Panc1 (cell line): ENCODE results near the gene LAIR1.

Experiments
- POLR2AphosphoS5 ChIP-seq: IDR thresholded peaks from 2 replicates; pipeline ENCODE4 v1.6.1; 2012; ENCODE audit warnings: mild to moderate bottlenecking, low read depth, low read length, moderate library complexity
- TF ChIP-seq, protein P1 (sequence below), 2 experiments: IDR thresholded peaks; 2 replicates each; pipeline ENCODE4 v1.6.1; 2011 to 2012; ENCODE audit warnings: low read depth in 2 of 2, control low read depth in 1 of 2, low read length in 1 of 2, mild to moderate bottlenecking in 1 of 2, moderate library complexity in 1 of 2; ENCODE audit not compliant: insufficient read depth in 1 of 2
- TF ChIP-seq, protein P2 (sequence below): fragments of 450-650 bp; IDR thresholded peaks from 2 replicates; pipeline ENCODE4 v1.5.1; 2017; ENCODE audit warnings: mild to moderate bottlenecking

- TF ChIP-seq, protein P1, sequence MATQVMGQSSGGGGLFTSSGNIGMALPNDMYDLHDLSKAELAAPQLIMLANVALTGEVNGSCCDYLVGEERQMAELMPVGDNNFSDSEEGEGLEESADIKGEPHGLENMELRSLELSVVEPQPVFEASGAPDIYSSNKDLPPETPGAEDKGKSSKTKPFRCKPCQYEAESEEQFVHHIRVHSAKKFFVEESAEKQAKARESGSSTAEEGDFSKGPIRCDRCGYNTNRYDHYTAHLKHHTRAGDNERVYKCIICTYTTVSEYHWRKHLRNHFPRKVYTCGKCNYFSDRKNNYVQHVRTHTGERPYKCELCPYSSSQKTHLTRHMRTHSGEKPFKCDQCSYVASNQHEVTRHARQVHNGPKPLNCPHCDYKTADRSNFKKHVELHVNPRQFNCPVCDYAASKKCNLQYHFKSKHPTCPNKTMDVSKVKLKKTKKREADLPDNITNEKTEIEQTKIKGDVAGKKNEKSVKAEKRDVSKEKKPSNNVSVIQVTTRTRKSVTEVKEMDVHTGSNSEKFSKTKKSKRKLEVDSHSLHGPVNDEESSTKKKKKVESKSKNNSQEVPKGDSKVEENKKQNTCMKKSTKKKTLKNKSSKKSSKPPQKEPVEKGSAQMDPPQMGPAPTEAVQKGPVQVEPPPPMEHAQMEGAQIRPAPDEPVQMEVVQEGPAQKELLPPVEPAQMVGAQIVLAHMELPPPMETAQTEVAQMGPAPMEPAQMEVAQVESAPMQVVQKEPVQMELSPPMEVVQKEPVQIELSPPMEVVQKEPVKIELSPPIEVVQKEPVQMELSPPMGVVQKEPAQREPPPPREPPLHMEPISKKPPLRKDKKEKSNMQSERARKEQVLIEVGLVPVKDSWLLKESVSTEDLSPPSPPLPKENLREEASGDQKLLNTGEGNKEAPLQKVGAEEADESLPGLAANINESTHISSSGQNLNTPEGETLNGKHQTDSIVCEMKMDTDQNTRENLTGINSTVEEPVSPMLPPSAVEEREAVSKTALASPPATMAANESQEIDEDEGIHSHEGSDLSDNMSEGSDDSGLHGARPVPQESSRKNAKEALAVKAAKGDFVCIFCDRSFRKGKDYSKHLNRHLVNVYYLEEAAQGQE (IDR thresholded peaks at IDR 0.05; ENCODE audit: insufficient read depth in 1 of 2, low read depth in 2 of 2, low read length in 1 of 2), result no peak
- TF ChIP-seq, protein P2, sequence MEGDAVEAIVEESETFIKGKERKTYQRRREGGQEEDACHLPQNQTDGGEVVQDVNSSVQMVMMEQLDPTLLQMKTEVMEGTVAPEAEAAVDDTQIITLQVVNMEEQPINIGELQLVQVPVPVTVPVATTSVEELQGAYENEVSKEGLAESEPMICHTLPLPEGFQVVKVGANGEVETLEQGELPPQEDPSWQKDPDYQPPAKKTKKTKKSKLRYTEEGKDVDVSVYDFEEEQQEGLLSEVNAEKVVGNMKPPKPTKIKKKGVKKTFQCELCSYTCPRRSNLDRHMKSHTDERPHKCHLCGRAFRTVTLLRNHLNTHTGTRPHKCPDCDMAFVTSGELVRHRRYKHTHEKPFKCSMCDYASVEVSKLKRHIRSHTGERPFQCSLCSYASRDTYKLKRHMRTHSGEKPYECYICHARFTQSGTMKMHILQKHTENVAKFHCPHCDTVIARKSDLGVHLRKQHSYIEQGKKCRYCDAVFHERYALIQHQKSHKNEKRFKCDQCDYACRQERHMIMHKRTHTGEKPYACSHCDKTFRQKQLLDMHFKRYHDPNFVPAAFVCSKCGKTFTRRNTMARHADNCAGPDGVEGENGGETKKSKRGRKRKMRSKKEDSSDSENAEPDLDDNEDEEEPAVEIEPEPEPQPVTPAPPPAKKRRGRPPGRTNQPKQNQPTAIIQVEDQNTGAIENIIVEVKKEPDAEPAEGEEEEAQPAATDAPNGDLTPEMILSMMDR, result no peak
- no peak for TF ChIP-seq POLR2AphosphoS5
Measured at GRCh38 chr19:54411033-54411432, 46.3 kb upstream of the LAIR1 start.
